H1 (cell line): ENCODE data around the gene LCN15. TPM values are rescaled to one million over a fixed set of nuclear protein-coding genes. Genes with fewer than 3 reads are reported as not detected.

ENCODE experiments used
- CTCF ChIA-PET: fragments of 300-600 bp; sonication (Branson Sonifier 250); formaldehyde crosslinking; loops from one replicate; lab custom pipeline; 2021; ENCODE audit not compliant: partially characterized antibody; lab: Charles Lee
- POLR2A ChIA-PET: fragments of 300-600 bp; sonication (Branson Sonifier 250); formaldehyde crosslinking; loops from one replicate; lab custom pipeline; 2021; ENCODE audit warnings: inconsistent platforms; ENCODE audit not compliant: partially characterized antibody; lab: Charles Lee
- DNase-seq, 2 experiments: peaks; one replicate each; pipeline versions ENCODE4 v3.0.0 to v3.0.0-alpha.2; 2010 to 2022; ENCODE audit warnings: low spot score in 2 of 2, low read depth in 1 of 2, mixed read lengths in 1 of 2
- FAIRE-seq: peaks from 2 replicates; lab custom pipeline; 2011; peaks lifted over from hg19 to GRCh38; lab: Jason Lieb, UNC
- H2AFZ ChIP-seq: 2 replicates; pipeline ENCODE4 v1.8.1; 2012; ENCODE audit warnings: low read length, inconsistent platforms
- H2AK5ac ChIP-seq: 2 replicates; pipeline ENCODE4 v1.6.1; 2013; ENCODE audit warnings: low read depth, low read length
- H2BK120ac ChIP-seq: replicated peaks from 2 replicates; pipeline ENCODE3; 2013; ENCODE audit warnings: low read depth, low read length, inconsistent platforms
- H2BK12ac ChIP-seq: 2 replicates; pipeline ENCODE4 v1.6.1; 2013; ENCODE audit warnings: low read depth, low read length
- H2BK15ac ChIP-seq: 2 replicates; pipeline ENCODE4 v1.6.1; 2013; ENCODE audit warnings: low read length
- H2BK20ac ChIP-seq: 2 replicates; pipeline ENCODE4 v1.6.1; 2013; ENCODE audit warnings: low read length
- H2BK5ac ChIP-seq: 2 replicates; pipeline ENCODE4 v1.6.1; 2013; ENCODE audit warnings: low read depth, low read length
- H3K14ac ChIP-seq: 2 replicates; pipeline ENCODE4 v1.6.1; 2013; ENCODE audit warnings: inconsistent platforms; ENCODE audit not compliant: insufficient read length
- H3K18ac ChIP-seq: 2 replicates; pipeline ENCODE4 v1.6.1; 2013; ENCODE audit warnings: low read length; ENCODE audit errors: extremely low read depth
- H3K23ac ChIP-seq: 2 replicates; pipeline ENCODE4 v1.6.1; 2013; ENCODE audit warnings: inconsistent platforms; ENCODE audit not compliant: insufficient read length
- H3K23me2 ChIP-seq: 2 replicates; pipeline ENCODE4 v1.6.1; 2013; ENCODE audit warnings: low read depth, low read length
- H3K27ac ChIP-seq: 2 replicates; pipeline ENCODE4 v1.6.1; 2011; ENCODE audit warnings: low read depth, low read length, inconsistent platforms
- H3K27me3 ChIP-seq, 4 experiments: replicated peaks in 1 of 4; 1 replicate in 1 of 4; 2 replicates in 3 of 4; pipeline versions ENCODE4 v1.6.1 to v1.8.1; 2011 to 2013; ENCODE audit warnings: low read length in 3 of 4, mild to moderate bottlenecking in 3 of 4, inconsistent platforms in 2 of 4, mixed read lengths in 2 of 4, moderate library complexity in 1 of 4; ENCODE audit not compliant: control insufficient read depth in 3 of 4, insufficient read depth in 3 of 4; ENCODE audit errors: extremely low read depth in 1 of 4
- H3K36me3 ChIP-seq, 4 experiments: 2 replicates each; pipeline versions ENCODE4 v1.6.1 to v1.8.1; 2011 to 2013; ENCODE audit warnings: mild to moderate bottlenecking in 4 of 4, low read length in 3 of 4, moderate library complexity in 2 of 4, control low read depth in 1 of 4, inconsistent platforms in 1 of 4; ENCODE audit not compliant: insufficient read depth in 4 of 4, control insufficient read depth in 2 of 4
- H3K4ac ChIP-seq: replicated peaks from 2 replicates; pipeline ENCODE3; 2013; ENCODE audit warnings: low read length, low read depth, mixed read lengths, inconsistent platforms; ENCODE audit not compliant: insufficient read length
- H3K4me1 ChIP-seq, 4 experiments: replicated peaks in 1 of 4; 1 replicate in 1 of 4; 2 replicates in 3 of 4; pipeline versions ENCODE4 v1.6.1 to v1.8.1; 2011 to 2013; ENCODE audit warnings: low read length in 3 of 4, inconsistent platforms in 2 of 4, mixed read lengths in 1 of 4; ENCODE audit not compliant: insufficient read depth in 4 of 4, control insufficient read depth in 3 of 4
- H3K4me2 ChIP-seq, 2 experiments: 2 replicates each; pipeline versions ENCODE4 v1.6.1 to v1.8.1; 2011 to 2013; ENCODE audit warnings: low read depth in 2 of 2, low read length in 2 of 2, control low read depth in 1 of 2, inconsistent platforms in 1 of 2, mild to moderate bottlenecking in 1 of 2; ENCODE audit not compliant: insufficient read depth in 1 of 2
- H3K4me3 ChIP-seq, 4 experiments: fragments of 200-600, 300-600 bp in 1 of 4; sonication (generic), shearing (Covaris generic), sonication (Bioruptor Twin) in 1 of 4; 2 replicates each; pipeline versions ENCODE4 v1.5.1 to v1.8.1; 2011 to 2016; ENCODE audit warnings: low read length in 4 of 4, low read depth in 3 of 4, control low read depth in 2 of 4, inconsistent platforms in 2 of 4, mild to moderate bottlenecking in 2 of 4, mixed read lengths in 1 of 4, moderate library complexity in 1 of 4; ENCODE audit not compliant: insufficient read depth in 2 of 4; ENCODE audit errors: extremely low read depth in 1 of 4
- H3K56ac ChIP-seq: replicated peaks from 2 replicates; pipeline ENCODE3; 2013; ENCODE audit warnings: low read depth, mild to moderate bottlenecking, mixed read lengths, low read length, inconsistent platforms; ENCODE audit not compliant: insufficient read length
- H3K79me1 ChIP-seq: 2 replicates; pipeline ENCODE4 v1.6.1; 2013; ENCODE audit warnings: low read depth, low read length, control low read depth
- H3K79me2 ChIP-seq, 2 experiments: 2 replicates each; pipeline versions ENCODE4 v1.6.1 to v1.8.1; 2012 to 2013; ENCODE audit warnings: low read length in 2 of 2, mild to moderate bottlenecking in 2 of 2, inconsistent platforms in 1 of 2; ENCODE audit not compliant: insufficient read depth in 2 of 2, control insufficient read depth in 1 of 2
- H3K9ac ChIP-seq, 4 experiments: replicated peaks in 1 of 4; 1 replicate in 1 of 4; 2 replicates in 3 of 4; pipeline versions ENCODE4 v1.6.1 to v1.8.1; 2011 to 2013; ENCODE audit warnings: low read depth in 3 of 4, low read length in 3 of 4, control low read depth in 2 of 4, mild to moderate bottlenecking in 2 of 4, moderate library complexity in 2 of 4, inconsistent platforms in 1 of 4; ENCODE audit errors: extremely low read depth in 1 of 4
- H3K9me3 ChIP-seq, 2 experiments: 2 replicates each; pipeline versions ENCODE4 v1.6.1 to v1.8.1; 2012 to 2013; ENCODE audit warnings: mild to moderate bottlenecking in 2 of 2, moderate library complexity in 2 of 2, control low read depth in 1 of 2, inconsistent platforms in 1 of 2, low read depth in 1 of 2, low read length in 1 of 2, mixed read lengths in 1 of 2; ENCODE audit not compliant: insufficient read depth in 2 of 2
- H4K20me1 ChIP-seq, 2 experiments: replicated peaks in 1 of 2; 2 replicates each; pipeline versions ENCODE3 to v1.8.1; 2011 to 2013; ENCODE audit warnings: inconsistent platforms in 2 of 2, low read length in 2 of 2, mild to moderate bottlenecking in 1 of 2; ENCODE audit not compliant: insufficient read depth in 2 of 2, control insufficient read depth in 1 of 2
- H4K5ac ChIP-seq: 2 replicates; pipeline ENCODE4 v1.6.1; 2013; ENCODE audit warnings: low read length, low read depth, mixed read lengths, inconsistent platforms; ENCODE audit not compliant: insufficient read length
- H4K8ac ChIP-seq: 2 replicates; pipeline ENCODE4 v1.8.0; 2013; ENCODE audit warnings: mild to moderate bottlenecking, moderate library complexity, low read length, inconsistent platforms; ENCODE audit not compliant: insufficient read depth; ENCODE audit errors: extremely low read depth
- H4K91ac ChIP-seq: replicated peaks from 2 replicates; pipeline ENCODE3; 2013; ENCODE audit warnings: low read length, mixed read lengths, inconsistent platforms; ENCODE audit not compliant: insufficient read length
- ASH2L ChIP-seq: fragments of 200-600, 300-600 bp; sonication (generic); IDR thresholded peaks from one replicate; pipeline ENCODE4 v1.7.1; 2017; ENCODE audit warnings: low read length
- BCL11A ChIP-seq, 2 experiments: IDR thresholded peaks; one replicate each; pipeline ENCODE4 v1.6.1; 2011; ENCODE audit warnings: low read depth in 2 of 2, low read length in 2 of 2, mild to moderate bottlenecking in 2 of 2
- CHD1 ChIP-seq: IDR thresholded peaks from 2 replicates; pipeline ENCODE4 v1.6.1; 2012; ENCODE audit warnings: low read depth, low read length, improper control_type of control experiment
- CTBP2 ChIP-seq: IDR thresholded peaks from 2 replicates; pipeline ENCODE4 v1.7.0; 2011; ENCODE audit warnings: borderline replicate concordance, mild to moderate bottlenecking, moderate library complexity, mixed read lengths, low read length; ENCODE audit not compliant: insufficient read depth, insufficient read length
- EP300 ChIP-seq, 2 experiments: IDR thresholded peaks; 1 replicate in 1 of 2; 2 replicates in 1 of 2; pipeline ENCODE4 v1.6.1; 2011 to 2012; ENCODE audit warnings: low read depth in 2 of 2, low read length in 2 of 2, mild to moderate bottlenecking in 2 of 2, borderline replicate concordance in 1 of 2, inconsistent platforms in 1 of 2, moderate library complexity in 1 of 2
- GTF2F1 ChIP-seq: IDR thresholded peaks from 2 replicates; pipeline ENCODE4 v1.6.1; 2012; ENCODE audit warnings: low read depth, low read length, improper control_type of control experiment, borderline replicate concordance
- JUN ChIP-seq: IDR thresholded peaks from 2 replicates; pipeline ENCODE4 v1.6.1; 2011; ENCODE audit warnings: low read depth, mild to moderate bottlenecking, improper control_type of control experiment, low read length
- KDM4A ChIP-seq: IDR thresholded peaks from one replicate; pipeline ENCODE4 v1.7.1; 2012; ENCODE audit warnings: low read depth, mild to moderate bottlenecking, moderate library complexity, low read length, inconsistent platforms; ENCODE audit not compliant: severe bottlenecking
- POLR2A ChIP-seq, 2 experiments: IDR thresholded peaks; 1 replicate in 1 of 2; 2 replicates in 1 of 2; pipeline ENCODE4 v1.6.1; 2011; ENCODE audit warnings: low read depth in 2 of 2, low read length in 2 of 2, mild to moderate bottlenecking in 2 of 2; ENCODE audit errors: control extremely low read depth in 1 of 2
- SIX5 ChIP-seq: IDR thresholded peaks from 2 replicates; pipeline ENCODE4 v1.6.1; 2011; ENCODE audit warnings: mild to moderate bottlenecking, low read depth, low read length
- TAF1 ChIP-seq: IDR thresholded peaks from 2 replicates; pipeline ENCODE4 v1.6.1; 2011; ENCODE audit warnings: mild to moderate bottlenecking, low read depth, low read length
- TCF12 ChIP-seq: IDR thresholded peaks from 2 replicates; pipeline ENCODE4 v1.6.1; 2011; ENCODE audit warnings: low read depth, mild to moderate bottlenecking, low read length
- WGBS, 2 experiments: shearing (Covaris generic) in 1 of 2; methylation state at CpG; one replicate each; pipeline versions ENCODE4 v1.1.6 to v1.1.7; 2013 to 2015; ENCODE audit warnings: low lambda C conversion rate in 2 of 2, mixed read lengths in 2 of 2, inconsistent platforms in 1 of 2, low coverage in 1 of 2, missing lambda C conversion rate in 1 of 2; ENCODE audit not compliant: insufficient replicate concordance in 2 of 2, insufficient coverage in 1 of 2, insufficient read length in 1 of 2; ENCODE audit errors: extremely low coverage in 1 of 2, missing lambda C conversion rate in 1 of 2; 5-methylcytosine and 5-hydroxymethylcytosine counted together
- polyA plus RNA-seq, 7 experiments: library from polyadenylated mRNA; depleted of rRNA in 3 of 7; stranded (reverse) in 5 of 7; unstranded in 2 of 7; fragments of >200 nt in 5 of 7; fragments of 200-250 nt in 2 of 7; gene quantifications; 1 replicate in 5 of 7; 2 replicates in 1 of 7; 4 replicates in 1 of 7; pipeline versions ENCODE4 v1.2.1 to v1.2.3, GENCODE V29; 2011 to 2013; ENCODE audit warnings: missing spikeins in 2 of 7, mixed read lengths in 2 of 7
- total RNA-seq: library from RNA; stranded (reverse); fragmentation: NEBNext Ultra II Directional; extraction: Animal tissue kit (Norgen Biotek cat#: 25700); gene quantifications from 2 replicates; pipeline ENCODE4 v1.2.1, GENCODE V29; 2021
- TF ChIP-seq, protein P1 (sequence below): IDR thresholded peaks from 2 replicates; pipeline ENCODE4 v1.6.1; 2011; ENCODE audit warnings: low read length, improper control_type of control experiment

The LCN15 gene
- total and polyA plus RNA-seq, 2 of the 8 experiments (the other 6 are each of a cell fraction or from before 2014, with no cell fraction given): 0.08 to 0.47 TPM

GRCh38 chr9:136733611-136734010 lies 30.7 kb downstream of the LCN15 start:
- H2BK12ac ChIP-seq: no peak overlapping the region
- no peak overlapping the region for H2BK20ac ChIP-seq
- no peak overlapping the region for H2AK5ac ChIP-seq
- no peak overlapping the region for H4K8ac ChIP-seq
- DNase-seq (no peak), FAIRE-seq (no peak)
- no peaks in the 10 kb centered on the region for H3K36me3 ChIP-seq
- peaks cover 0 to 9% of the 10 kb centered on the region in 2 experiments; a peak in 1 of 4 replicates for H3K79me2 ChIP-seq
- peaks cover 0 to 3% (median 0%) of the 10 kb centered on the region in 4 experiments; a peak in 5 of 7 replicates for H3K4me1 ChIP-seq
- no peak overlapping the region for H3K4ac ChIP-seq
- H3K27me3 ChIP-seq: peaks cover 0 to 9% (median 5%) of the 10 kb centered on the region in 4 experiments; a peak in 5 of 7 replicates
- H4K20me1 ChIP-seq: peaks cover 0 to 3% of the 10 kb centered on the region in 2 experiments
- no peaks in the 10 kb centered on the region for H3K9me3 ChIP-seq
- H2BK5ac ChIP-seq: no peak overlapping the region
- no peak overlapping the region for H3K14ac ChIP-seq
- peaks cover 2% of the 10 kb centered on the region; the same call in 1 of the 2 replicates for H3K23me2 ChIP-seq
- no peak overlapping the region for H3K4me2 ChIP-seq
- no peak overlapping the region for H2BK15ac ChIP-seq
- H3K4me3 ChIP-seq: no peak overlapping the region
- H4K91ac ChIP-seq: no peak overlapping the region
- ChIA-PET CTCF (interaction anchor here (1.0 kb wide), 1 partner anchor 24 kb away, joined by 6 read pairs; the partner anchor contains the start of gene LCN8), POLR2A (interaction anchor here (1.2 to 14.1 kb wide), 4 partner anchors 10 to 24 kb away, joined by 4 to 223 read pairs (median 72); partner anchors contain the start of genes DIPK1B, LCN10, LCN6 and LCN8)
- no peak overlapping the region for H3K18ac ChIP-seq
- no peak overlapping the region for H4K5ac ChIP-seq
- no peak overlapping the region for H3K56ac ChIP-seq
- H2BK120ac ChIP-seq: no peak overlapping the region
- WGBS, 2 experiments: 88% methylated on average over 12 of the region's 12 CpGs; no CpG with 5 or more reads in 1 of the 2 experiments
- H2AFZ ChIP-seq: no peak overlapping the region
- no peak overlapping the region for H3K9ac ChIP-seq
- H3K27ac ChIP-seq: no peak overlapping the region
- H3K23ac ChIP-seq: no peak overlapping the region
- peaks cover 5% of the 10 kb centered on the region; the same call in 1 of the 2 replicates for H3K79me1 ChIP-seq
- TF ChIP-seq, protein P1, sequence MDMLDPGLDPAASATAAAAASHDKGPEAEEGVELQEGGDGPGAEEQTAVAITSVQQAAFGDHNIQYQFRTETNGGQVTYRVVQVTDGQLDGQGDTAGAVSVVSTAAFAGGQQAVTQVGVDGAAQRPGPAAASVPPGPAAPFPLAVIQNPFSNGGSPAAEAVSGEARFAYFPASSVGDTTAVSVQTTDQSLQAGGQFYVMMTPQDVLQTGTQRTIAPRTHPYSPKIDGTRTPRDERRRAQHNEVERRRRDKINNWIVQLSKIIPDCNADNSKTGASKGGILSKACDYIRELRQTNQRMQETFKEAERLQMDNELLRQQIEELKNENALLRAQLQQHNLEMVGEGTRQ: no peak
- TF ChIP-seq TCF12: no peak
- TF ChIP-seq GTF2F1: no peak
- TF ChIP-seq EP300 (IDR thresholded peaks at IDR 0.05; ENCODE audit: borderline replicate concordance in 1 of 2, low read depth in 2 of 2, low read length in 2 of 2): no peak
- no peak for TF ChIP-seq JUN
- TF ChIP-seq CHD1: no peak
- TF ChIP-seq TAF1: no peak
- TF ChIP-seq KDM4A: no peak
- no peak for TF ChIP-seq SIX5
- TF ChIP-seq ASH2L: no peak
- TF ChIP-seq CTBP2: no peak
- no peak for TF ChIP-seq POLR2A (IDR thresholded peaks at IDR 0.05; ENCODE audit: control extremely low read depth in 1 of 2, low read depth in 2 of 2, low read length in 2 of 2)
- TF ChIP-seq BCL11A (IDR thresholded peaks at IDR 0.05; ENCODE audit: low read depth in 2 of 2, low read length in 2 of 2): no peak
